HG03175 (cell line): Measurements from ENCODE around the gene NGDN.

Experiments used
- ATAC-seq: cut with Tn5 transposase; IDR thresholded peaks from one replicate; pipeline ENCODE4 v1.9.1; 2021; ENCODE audit warnings: mild to moderate bottlenecking, moderate library complexity; ENCODE audit not compliant: unreplicated experiment

NGDN gene

GRCh38 chr14:23468704-23469126, 788 bp upstream of the NGDN start:
- no peak for ATAC-seq

- peak; percentile 8 for ATAC-seq
Observed at GRCh38 chr14:23469906-23470403, 452 bp downstream of the NGDN start.

- no peak for ATAC-seq
Observed at GRCh38 chr14:23470947-23471346, 1.4 kb downstream of the NGDN start.

GRCh38 chr14:23478109-23478759, 8.7 kb downstream of the NGDN start:
- ATAC-seq, result no peak

GRCh38 chr14:23481362-23481970, 12.0 kb downstream of the NGDN start:
- no peak for ATAC-seq

- no peak for ATAC-seq
Observed at GRCh38 chr14:23481979-23482822, 12.7 kb downstream of the NGDN start.

GRCh38 chr14:23482823-23483148, 13.3 kb downstream of the NGDN start:
- no peak for ATAC-seq

GRCh38 chr14:23483236-23483854, 13.8 kb downstream of the NGDN start:
- no peak for ATAC-seq

- no peak for ATAC-seq
Observed at GRCh38 chr14:23485326-23485725, 15.8 kb downstream of the NGDN start.

- ATAC-seq, result no peak
Observed at GRCh38 chr14:23486036-23486435, 16.5 kb downstream of the NGDN start.

- no peak for ATAC-seq
Observed at GRCh38 chr14:23487216-23487615, 17.7 kb downstream of the NGDN start.

- ATAC-seq, result no peak
Observed at GRCh38 chr14:23492618-23493272, 23.2 kb downstream of the NGDN start.

GRCh38 chr14:23494223-23494622, 24.7 kb downstream of the NGDN start:
- no peak for ATAC-seq

- no peak for ATAC-seq
Observed at GRCh38 chr14:23512156-23512555, 42.7 kb downstream of the NGDN start.

- no peak for ATAC-seq
Observed at GRCh38 chr14:23513005-23513817, 43.7 kb downstream of the NGDN start.

GRCh38 chr14:23513818-23514643, 44.5 kb downstream of the NGDN start:
- no peak for ATAC-seq

- ATAC-seq, result no peak
Observed at GRCh38 chr14:23514644-23514957, 45.1 kb downstream of the NGDN start.

GRCh38 chr14:23517650-23518326, 48.3 kb downstream of the NGDN start:
- ATAC-seq, result no peak

GRCh38 chr14:23518709-23519108, 49.2 kb downstream of the NGDN start:
- ATAC-seq, result no peak
